Large intestine (tissue), 12 donors: ENCODE measurements around the gene PMAIP1. TPM values are rescaled to one million over a fixed set of nuclear protein-coding genes. Genes with fewer than 3 reads are reported as not detected.
A peak's percentile ranks its signal among the peaks of the same experiment; 100 is the strongest.
"Not testable (repeated sequence)": the region's sequence is repeated elsewhere in the genome, so short reads cannot be mapped to it uniquely, and the experiment has no call there.

ENCODE experiments used
- DNase-seq, 2 donors: peaks; one replicate each; pipeline versions ENCODE4 v3.0.0 to v3.0.0-alpha.2; 2013
- H3K27ac ChIP-seq: one replicate; pipeline ENCODE4 v1.5.1; 2013; ENCODE audit warnings: low read length
- H3K27me3 ChIP-seq: 2 replicates; pipeline ENCODE4 v1.6.1; 2013; ENCODE audit warnings: low read length; ENCODE audit not compliant: control insufficient read depth, insufficient read depth
- H3K36me3 ChIP-seq: 2 replicates; pipeline ENCODE4 v1.6.1; 2013; ENCODE audit warnings: low read length; ENCODE audit not compliant: control insufficient read depth, insufficient read depth
- H3K4me1 ChIP-seq: one replicate; pipeline ENCODE4 v1.6.1; 2013; ENCODE audit warnings: low read length; ENCODE audit not compliant: control insufficient read depth, insufficient read depth
- H3K4me3 ChIP-seq: one replicate; pipeline ENCODE4 v1.5.1; 2013; ENCODE audit warnings: low read length
- H3K9me3 ChIP-seq: one replicate; pipeline ENCODE4 v1.6.1; 2013; ENCODE audit warnings: mild to moderate bottlenecking, low read depth, low read length, moderate library complexity; ENCODE audit not compliant: control insufficient read depth
- WGBS: methylation state at CpG from one replicate; pipeline ENCODE4 v1.1.5; 2013; ENCODE audit warnings: low lambda C conversion rate; ENCODE audit not compliant: insufficient coverage; 5-methylcytosine and 5-hydroxymethylcytosine counted together
- long read RNA-seq, 11 donors: transcript quantifications; one replicate each; lab custom pipeline, GENCODE V29; 2026
- polyA plus RNA-seq: library from polyadenylated mRNA; unstranded; fragments of 120-200 nt; gene quantifications from one replicate; pipeline ENCODE4 v1.2.1, GENCODE V29; 2013

PMAIP1 gene
- 10.4 TPM for polyA plus RNA-seq
- long read RNA-seq, donor 1, partial matches to known transcripts, result 0 of 1 reads
- long read RNA-seq, donor 1, other reads (novel, unspliced or antisense), result 0 of 1 reads
- long read RNA-seq, donor 2, transcript PMAIP1-202 (2 exons, 1,948 nt), result major isoform, 13 of 13 reads
- long read RNA-seq, donor 2, partial matches to known transcripts, result 0 of 13 reads
- long read RNA-seq, donor 2, other reads (novel, unspliced or antisense), result 0 of 13 reads
- long read RNA-seq, donor 3, result 0 reads
- long read RNA-seq, donor 4, result 0 reads
- long read RNA-seq, donor 5, partial matches to known transcripts, result 0 of 4 reads
- long read RNA-seq, donor 5, other reads (novel, unspliced or antisense), result 0 of 4 reads
- long read RNA-seq, donor 6, transcript PMAIP1-202 (2 exons, 1,948 nt), result major isoform, 8 of 14 reads
- long read RNA-seq, donor 6, partial matches to known transcripts, result 6 of 14 reads
- long read RNA-seq, donor 6, other reads (novel, unspliced or antisense), result 0 of 14 reads
- long read RNA-seq, donor 7, partial matches to known transcripts, result 0 of 2 reads
- long read RNA-seq, donor 7, other reads (novel, unspliced or antisense), result 0 of 2 reads
- long read RNA-seq, donor 8, partial matches to known transcripts, result 0 of 2 reads
- long read RNA-seq, donor 8, other reads (novel, unspliced or antisense), result 0 of 2 reads
- long read RNA-seq, donor 9, partial matches to known transcripts, result 0 of 4 reads
- long read RNA-seq, donor 9, other reads (novel, unspliced or antisense), result 0 of 4 reads
- long read RNA-seq, donor 10, transcript PMAIP1-202 (2 exons, 1,948 nt), result major isoform, 6 of 6 reads
- long read RNA-seq, donor 10, partial matches to known transcripts, result 0 of 6 reads
- long read RNA-seq, donor 10, other reads (novel, unspliced or antisense), result 0 of 6 reads
- long read RNA-seq, donor 11, partial matches to known transcripts, result 0 of 3 reads
- long read RNA-seq, donor 11, other reads (novel, unspliced or antisense), result 0 of 3 reads

GRCh38 chr18:59899298-59900221, at the start of gene PMAIP1:
TSS of gene PMAIP1 (plus strand) at chr18:59899996. CDS start at chr18:59900178, 182 bp downstream.
- Histone ChIP-seq H3K4me3 (peak within 1 kb of the TSS; percentile 80), H3K27ac (peak within 1 kb of the TSS; percentile 95), H3K4me1 (peaks cover 5% of the 10 kb centered on the region), H3K27me3 (peaks cover 37% of the 10 kb centered on the region), H3K36me3 (peaks cover 2% of the 10 kb centered on the region), H3K9me3 (no peaks in the 10 kb centered on the region)
- peak; percentile 76 to 95 for DNase-seq
- 0% methylated on average over 1 of the region's 73 CpGs for WGBS

GRCh38 chr18:59851784-59852399, 47.9 kb upstream of the PMAIP1 start:
- no peaks in the 10 kb centered on the region for H3K9me3 ChIP-seq
- H3K27me3 ChIP-seq, result no peaks in the 10 kb centered on the region
- no peak for DNase-seq
- WGBS, result 90% methylated on average over 2 of the region's 8 CpGs
- H3K4me1 ChIP-seq, result peaks cover 11% of the 10 kb centered on the region
- no peak overlapping the region for H3K27ac ChIP-seq
- no peak overlapping the region for H3K4me3 ChIP-seq
- H3K36me3 ChIP-seq, result no peaks in the 10 kb centered on the region

GRCh38 chr18:59852548-59852947, 47.2 kb upstream of the PMAIP1 start:
- no peak overlapping the region for H3K27ac ChIP-seq
- WGBS, result 100% methylated on average over 1 of the region's 2 CpGs

GRCh38 chr18:59853380-59853779, 46.4 kb upstream of the PMAIP1 start:
- no peaks in the 10 kb centered on the region for H3K27me3 ChIP-seq
- WGBS, result no CpG with 5 or more reads among the region's 3 CpGs
- no peak overlapping the region for H3K27ac ChIP-seq
- H3K36me3 ChIP-seq, result no peaks in the 10 kb centered on the region
- DNase-seq, result no peak
- H3K4me1 ChIP-seq, result no peaks in the 10 kb centered on the region
- no peaks in the 10 kb centered on the region for H3K9me3 ChIP-seq
- no peak overlapping the region for H3K4me3 ChIP-seq

More at GRCh38 chr18:59852548-59852947, 47.2 kb upstream of the PMAIP1 start:
- no peak for DNase-seq
- H3K27me3 ChIP-seq, result no peaks in the 10 kb centered on the region
- peaks cover 6% of the 10 kb centered on the region for H3K4me1 ChIP-seq
- H3K4me3 ChIP-seq, result no peak overlapping the region
- no peaks in the 10 kb centered on the region for H3K9me3 ChIP-seq
- no peaks in the 10 kb centered on the region for H3K36me3 ChIP-seq

- H3K9me3 ChIP-seq, H3K36me3 ChIP-seq, H3K27ac ChIP-seq, H3K27me3 ChIP-seq, DNase-seq, H3K4me3 ChIP-seq, H3K4me1 ChIP-seq: not testable (repeated sequence)
- no CpG with 5 or more reads among the region's 4 CpGs for WGBS
These were observed 45.8 kb upstream of the PMAIP1 start for GRCh38 chr18:59853988-59854387.

GRCh38 chr18:59861009-59861408, 38.8 kb upstream of the PMAIP1 start:
- Histone ChIP-seq H3K36me3 (no peaks in the 10 kb centered on the region), H3K27ac (no peak overlapping the region), H3K4me3 (no peak overlapping the region), H3K4me1 (peaks cover 15% of the 10 kb centered on the region), H3K27me3 (no peaks in the 10 kb centered on the region), H3K9me3 (no peaks in the 10 kb centered on the region)
- no CpG with 5 or more reads among the region's 4 CpGs for WGBS
- no peak for DNase-seq

GRCh38 chr18:59861963-59862819, 37.6 kb upstream of the PMAIP1 start:
- H3K36me3 ChIP-seq, result no peaks in the 10 kb centered on the region
- H3K4me3 ChIP-seq, result no peak overlapping the region
- H3K27ac ChIP-seq, result no peak overlapping the region
- no peaks in the 10 kb centered on the region for H3K9me3 ChIP-seq
- no CpG with 5 or more reads among the region's 7 CpGs for WGBS
- no peaks in the 10 kb centered on the region for H3K27me3 ChIP-seq
- DNase-seq, result no peak
- peaks cover 15% of the 10 kb centered on the region for H3K4me1 ChIP-seq

GRCh38 chr18:59865241-59865986, 34.4 kb upstream of the PMAIP1 start:
- WGBS, result no CpG with 5 or more reads among the region's 6 CpGs

More at GRCh38 chr18:59865241-59865986, 34.4 kb upstream of the PMAIP1 start:
- Histone ChIP-seq H3K36me3 (no peaks in the 10 kb centered on the region), H3K4me3 (no peak overlapping the region), H3K27me3 (no peaks in the 10 kb centered on the region), H3K9me3 (no peaks in the 10 kb centered on the region), H3K27ac (no peak overlapping the region), H3K4me1 (peaks cover 15% of the 10 kb centered on the region)
- no peak for DNase-seq
